Astrocyte (in vitro differentiated cells and primary cell): ENCODE measurements around the gene TIMM44. TPM values are rescaled to one million over a fixed set of nuclear protein-coding genes. Genes with fewer than 3 reads are reported as not detected.

Source experiments
- DNase-seq: peaks from one replicate; pipeline ENCODE4 v3.0.0-alpha.2; 2010; ENCODE audit warnings: low read depth
- FAIRE-seq: peaks from 2 replicates; lab custom pipeline; 2011; peaks lifted over from hg19 to GRCh38; lab: Jason Lieb, UNC
- H2AFZ ChIP-seq: 2 replicates; pipeline ENCODE4 v1.6.0; 2012; ENCODE audit warnings: low read depth, low read length, inconsistent platforms
- H3K27ac ChIP-seq: 2 replicates; pipeline ENCODE4 v1.5.1; 2011; ENCODE audit warnings: low read depth, low read length, inconsistent platforms
- H3K27me3 ChIP-seq: 2 replicates; pipeline ENCODE4 v1.6.0; 2011; ENCODE audit warnings: low read length, inconsistent platforms; ENCODE audit not compliant: insufficient read depth
- H3K36me3 ChIP-seq: 2 replicates; pipeline ENCODE4 v1.5.1; 2011; ENCODE audit warnings: low read length, inconsistent platforms; ENCODE audit not compliant: insufficient read depth
- H3K4me1 ChIP-seq: 2 replicates; pipeline ENCODE4 v1.5.1; 2011; ENCODE audit warnings: low read length, inconsistent platforms; ENCODE audit not compliant: insufficient read depth
- H3K4me2 ChIP-seq: 2 replicates; pipeline ENCODE4 v1.6.0; 2012; ENCODE audit warnings: low read length, inconsistent platforms
- H3K4me3 ChIP-seq: 2 replicates; pipeline ENCODE4 v1.5.1; 2011; ENCODE audit warnings: low read depth, mild to moderate bottlenecking, low read length, inconsistent platforms; ENCODE audit not compliant: insufficient read depth
- H3K79me2 ChIP-seq: 2 replicates; pipeline ENCODE4 v1.6.0; 2012; ENCODE audit warnings: mild to moderate bottlenecking, low read length, inconsistent platforms; ENCODE audit not compliant: insufficient read depth
- H3K9ac ChIP-seq: 2 replicates; pipeline ENCODE4 v1.6.0; 2012; ENCODE audit warnings: mild to moderate bottlenecking, low read length, inconsistent platforms
- H3K9me3 ChIP-seq: 2 replicates; pipeline ENCODE4 v1.5.1; 2012; ENCODE audit warnings: low read depth, mild to moderate bottlenecking, low read length, inconsistent platforms; ENCODE audit not compliant: insufficient read depth
- H4K20me1 ChIP-seq: 2 replicates; pipeline ENCODE4 v1.6.0; 2012; ENCODE audit warnings: low read length, inconsistent platforms; ENCODE audit not compliant: insufficient read depth
- H3K27ac Mint-ChIP-seq: one replicate; pipeline ENCODE4 v1.8.0; 2021; ENCODE audit warnings: mild to moderate bottlenecking, mixed read lengths; ENCODE audit not compliant: unreplicated experiment
- H3K27me3 Mint-ChIP-seq: one replicate; pipeline ENCODE4 v1.8.0; 2021; ENCODE audit warnings: low read depth, mixed read lengths; ENCODE audit not compliant: unreplicated experiment
- H3K36me3 Mint-ChIP-seq: one replicate; pipeline ENCODE4 v1.8.0; 2021; ENCODE audit warnings: low read depth, mixed read lengths; ENCODE audit not compliant: unreplicated experiment
- H3K4me1 Mint-ChIP-seq: one replicate; pipeline ENCODE4 v1.8.0; 2021; ENCODE audit warnings: low read depth, mixed read lengths; ENCODE audit not compliant: unreplicated experiment
- H3K4me3 Mint-ChIP-seq: one replicate; pipeline ENCODE4 v1.8.0; 2021; ENCODE audit warnings: mild to moderate bottlenecking, moderate library complexity, mixed read lengths; ENCODE audit not compliant: unreplicated experiment
- H3K9me3 Mint-ChIP-seq: one replicate; pipeline ENCODE4 v1.8.0; 2021; ENCODE audit warnings: mild to moderate bottlenecking, mixed read lengths; ENCODE audit not compliant: unreplicated experiment
- EZH2 ChIP-seq: IDR thresholded peaks from 2 replicates; pipeline ENCODE4 v1.6.1; 2012; ENCODE audit warnings: mild to moderate bottlenecking, low read length, inconsistent platforms; ENCODE audit not compliant: insufficient read depth
- total RNA-seq: library from RNA; stranded (reverse); gene quantifications from 2 replicates; pipeline ENCODE4 v1.2.1, GENCODE V29; 2021
- TF ChIP-seq, protein P1 (sequence below): IDR thresholded peaks from 2 replicates; pipeline ENCODE4 v1.5.1; 2011; ENCODE audit warnings: low read depth, mild to moderate bottlenecking, inconsistent platforms, low read length, moderate library complexity; ENCODE audit not compliant: insufficient read depth

TIMM44 gene
- total RNA-seq, 1 donor from 2014 or later = 71.1 TPM

DNA sequence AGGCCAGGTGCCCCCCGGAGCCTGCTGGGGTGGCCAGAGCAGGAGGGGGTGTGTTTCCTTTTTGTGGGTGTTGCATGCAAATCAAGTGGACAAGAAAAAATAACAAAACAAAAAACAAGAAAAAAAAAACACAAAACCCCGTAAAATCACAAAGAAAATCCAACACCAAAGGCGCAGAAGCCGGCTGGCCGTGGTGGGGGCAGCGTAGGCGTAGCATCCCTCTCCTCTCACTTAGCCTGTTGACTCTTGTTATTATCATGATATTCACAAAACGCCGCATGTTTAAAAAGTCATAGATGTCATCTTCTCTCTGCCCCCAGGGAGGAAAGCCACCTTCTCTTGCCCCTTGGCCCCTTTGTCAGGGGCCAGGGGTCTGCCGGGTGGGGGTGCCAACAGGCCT, 29.8 kb downstream of the TIMM44 start:
- Mint-ChIP-seq H3K36me3 (peaks cover 3% of the 10 kb centered on the region), H3K4me1 (no peaks in the 10 kb centered on the region), H3K4me3 (no peak overlapping the region), H3K27me3 (peaks cover 13% of the 10 kb centered on the region), H3K27ac (no peak overlapping the region), H3K9me3 (no peaks in the 10 kb centered on the region)
- no peak overlapping the region for H3K4me3 ChIP-seq
- TF ChIP-seq, protein P1, sequence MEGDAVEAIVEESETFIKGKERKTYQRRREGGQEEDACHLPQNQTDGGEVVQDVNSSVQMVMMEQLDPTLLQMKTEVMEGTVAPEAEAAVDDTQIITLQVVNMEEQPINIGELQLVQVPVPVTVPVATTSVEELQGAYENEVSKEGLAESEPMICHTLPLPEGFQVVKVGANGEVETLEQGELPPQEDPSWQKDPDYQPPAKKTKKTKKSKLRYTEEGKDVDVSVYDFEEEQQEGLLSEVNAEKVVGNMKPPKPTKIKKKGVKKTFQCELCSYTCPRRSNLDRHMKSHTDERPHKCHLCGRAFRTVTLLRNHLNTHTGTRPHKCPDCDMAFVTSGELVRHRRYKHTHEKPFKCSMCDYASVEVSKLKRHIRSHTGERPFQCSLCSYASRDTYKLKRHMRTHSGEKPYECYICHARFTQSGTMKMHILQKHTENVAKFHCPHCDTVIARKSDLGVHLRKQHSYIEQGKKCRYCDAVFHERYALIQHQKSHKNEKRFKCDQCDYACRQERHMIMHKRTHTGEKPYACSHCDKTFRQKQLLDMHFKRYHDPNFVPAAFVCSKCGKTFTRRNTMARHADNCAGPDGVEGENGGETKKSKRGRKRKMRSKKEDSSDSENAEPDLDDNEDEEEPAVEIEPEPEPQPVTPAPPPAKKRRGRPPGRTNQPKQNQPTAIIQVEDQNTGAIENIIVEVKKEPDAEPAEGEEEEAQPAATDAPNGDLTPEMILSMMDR = no peak
- no peak for TF ChIP-seq EZH2
- H3K27ac ChIP-seq = no peak overlapping the region
- peaks cover 18% of the 10 kb centered on the region for H4K20me1 ChIP-seq
- no peak overlapping the region for H3K9ac ChIP-seq
- FAIRE-seq (no peak), DNase-seq (no peak)
- H3K36me3 ChIP-seq = no peaks in the 10 kb centered on the region
- peaks cover 22% of the 10 kb centered on the region for H3K27me3 ChIP-seq
- peaks cover 14% of the 10 kb centered on the region for H3K4me1 ChIP-seq
- H3K4me2 ChIP-seq = no peak overlapping the region
- H3K79me2 ChIP-seq = no peaks in the 10 kb centered on the region
- no peaks in the 10 kb centered on the region for H3K9me3 ChIP-seq
- H2AFZ ChIP-seq = no peak overlapping the region

DNA sequence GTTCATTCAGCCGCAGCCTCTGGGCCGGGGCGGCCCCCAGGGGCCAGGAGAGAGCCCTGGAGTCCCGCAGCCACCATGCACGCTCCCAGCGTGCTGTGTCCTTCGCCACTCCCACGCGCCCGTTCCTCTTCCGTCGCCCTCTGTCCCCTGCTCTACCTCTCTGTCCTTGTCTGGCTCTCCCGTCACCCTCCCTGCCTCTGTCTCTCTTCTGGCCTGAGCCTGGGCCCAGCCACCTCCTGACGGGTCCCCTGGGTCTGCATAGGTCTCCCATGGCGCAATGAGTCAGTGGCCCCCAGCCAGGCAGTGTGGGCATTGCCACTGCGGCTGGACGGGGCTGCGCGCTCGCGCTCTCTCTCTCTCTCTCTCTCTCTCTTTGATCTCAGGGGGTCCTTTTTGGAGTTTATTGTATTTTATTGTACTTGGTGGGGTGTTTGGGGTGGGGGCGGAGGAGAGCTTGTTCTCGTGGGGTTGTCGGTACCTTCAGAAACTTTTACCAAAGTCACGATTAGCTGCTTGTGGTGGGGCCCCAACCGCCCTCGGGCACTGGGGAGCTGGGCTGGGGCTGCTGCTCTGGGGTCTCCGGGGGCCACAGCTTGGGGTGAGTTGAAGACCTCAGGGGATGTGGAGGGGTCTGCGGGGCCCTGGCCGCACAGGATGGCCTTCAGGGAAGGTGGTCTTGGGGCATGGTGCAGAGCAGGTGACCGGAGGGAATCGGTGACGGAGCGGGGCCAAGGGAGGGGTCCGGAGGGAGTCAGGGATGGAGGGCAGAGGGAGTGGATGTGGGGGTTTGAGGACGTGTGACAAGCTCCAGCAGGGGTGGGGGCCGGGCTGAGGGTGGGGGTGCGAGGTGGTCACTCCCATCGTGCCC, 30.5 kb downstream of the TIMM44 start:
- no peak for TF ChIP-seq EZH2
- TF ChIP-seq, protein P1 = no peak
- H3K4me2 ChIP-seq = no peak overlapping the region
- H3K4me1 ChIP-seq = peaks cover 14% of the 10 kb centered on the region
- peaks cover 25% of the 10 kb centered on the region for H4K20me1 ChIP-seq
- Mint-ChIP-seq H3K27ac (no peak overlapping the region), H3K4me1 (no peaks in the 10 kb centered on the region), H3K36me3 (peaks cover 3% of the 10 kb centered on the region), H3K9me3 (no peaks in the 10 kb centered on the region), H3K4me3 (no peak overlapping the region), H3K27me3 (peaks cover 13% of the 10 kb centered on the region)
- H2AFZ ChIP-seq = no peak overlapping the region
- DNase-seq (no peak), FAIRE-seq (no peak)
- H3K4me3 ChIP-seq = no peak overlapping the region
- H3K27ac ChIP-seq = no peak overlapping the region
- H3K79me2 ChIP-seq = peaks cover 6% of the 10 kb centered on the region
- H3K9ac ChIP-seq = no peak overlapping the region
- H3K9me3 ChIP-seq = no peaks in the 10 kb centered on the region
- no peaks in the 10 kb centered on the region for H3K36me3 ChIP-seq
- peaks cover 18% of the 10 kb centered on the region for H3K27me3 ChIP-seq

DNA sequence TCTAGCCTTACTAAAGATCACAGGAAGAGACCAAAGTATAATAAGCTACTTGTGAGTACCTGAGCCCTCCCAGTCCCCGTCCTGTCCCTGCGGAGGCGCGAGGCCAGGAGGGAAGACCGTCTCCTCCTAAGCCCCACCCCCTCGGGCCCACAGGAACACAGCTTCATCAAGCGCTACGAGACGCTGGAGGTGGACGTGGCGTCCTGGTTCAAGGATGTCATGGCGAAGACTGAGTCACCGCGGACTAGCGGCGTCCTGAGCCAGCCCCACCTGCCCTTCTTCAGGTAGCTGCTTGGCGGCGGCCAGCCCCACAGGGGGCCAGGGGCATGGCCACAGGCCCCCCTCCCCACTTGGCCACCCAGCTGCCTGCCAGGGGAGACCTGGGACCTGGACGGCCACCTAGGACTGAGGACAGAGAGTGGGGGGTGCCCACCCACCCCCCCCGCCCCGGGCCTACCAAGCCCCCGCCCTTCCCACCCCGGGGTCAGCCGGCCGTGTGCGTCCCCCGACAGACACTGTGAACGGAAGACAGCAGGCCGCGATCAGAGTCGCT, 31.2 kb downstream of the TIMM44 start:
- peaks cover 16% of the 10 kb centered on the region for H3K27me3 ChIP-seq
- no peaks in the 10 kb centered on the region for H3K9me3 ChIP-seq
- H3K9ac ChIP-seq = no peak overlapping the region
- Mint-ChIP-seq H3K9me3 (no peaks in the 10 kb centered on the region), H3K27ac (no peak overlapping the region), H3K27me3 (peaks cover 13% of the 10 kb centered on the region), H3K4me3 (no peak overlapping the region), H3K36me3 (peaks cover 3% of the 10 kb centered on the region), H3K4me1 (no peaks in the 10 kb centered on the region)
- H2AFZ ChIP-seq = no peak overlapping the region
- H3K79me2 ChIP-seq = peaks cover 13% of the 10 kb centered on the region
- no peak for TF ChIP-seq EZH2
- TF ChIP-seq, protein P1 = no peak
- no peak overlapping the region for H3K4me3 ChIP-seq
- DNase-seq (no peak), FAIRE-seq (no peak)
- peaks cover 32% of the 10 kb centered on the region for H4K20me1 ChIP-seq
- no peak overlapping the region for H3K27ac ChIP-seq
- no peaks in the 10 kb centered on the region for H3K36me3 ChIP-seq
- H3K4me1 ChIP-seq = peaks cover 12% of the 10 kb centered on the region
- no peak overlapping the region for H3K4me2 ChIP-seq
